Neural cell (in vitro differentiated cells): ENCODE results near the gene FHIT. TPM values are rescaled to one million over a fixed set of nuclear protein-coding genes. Genes with fewer than 3 reads are reported as not detected.
"Not testable (repeated sequence)": the region's sequence is repeated elsewhere in the genome, so short reads cannot be mapped to it uniquely, and the experiment has no call there.

ENCODE experiments used
- H2AFZ ChIP-seq: fragments of 200-600, 300-800 bp; sonication (generic), shearing (Covaris generic); 2 replicates; pipeline ENCODE4 v1.6.0; 2014; ENCODE audit warnings: low read depth, mild to moderate bottlenecking, antibody characterized with exemption, low read length, moderate library complexity
- H3F3A ChIP-seq: fragments of 200-600 bp; shearing (Covaris generic); 2 replicates; pipeline ENCODE4 v1.6.1; 2016; ENCODE audit warnings: mild to moderate bottlenecking, moderate library complexity, mixed read lengths, antibody characterized with exemption, low read length; ENCODE audit not compliant: insufficient read depth, poor library complexity, severe bottlenecking
- H3K27ac ChIP-seq: fragments of 200-600, 300-800 bp; sonication (generic), shearing (Covaris generic); 2 replicates; pipeline ENCODE4 v1.5.1; 2014; ENCODE audit warnings: mild to moderate bottlenecking, low read length, moderate library complexity
- H3K27me3 ChIP-seq: fragments of 300-800, 200-600 bp; sonication (generic), shearing (Covaris generic); 2 replicates; pipeline ENCODE4 v1.6.0; 2014; ENCODE audit warnings: mild to moderate bottlenecking, low read depth, low read length, moderate library complexity; ENCODE audit not compliant: insufficient read depth
- H3K36me3 ChIP-seq: fragments of 300-800, 200-600 bp; sonication (generic), shearing (Covaris generic); 2 replicates; pipeline ENCODE4 v1.5.1; 2014; ENCODE audit warnings: mild to moderate bottlenecking, antibody characterized with exemption, low read length, moderate library complexity; ENCODE audit not compliant: insufficient read depth
- H3K4me2 ChIP-seq: fragments of 300-800, 200-600 bp; sonication (generic), shearing (Covaris generic); 2 replicates; pipeline ENCODE4 v1.6.0; 2014; ENCODE audit warnings: mild to moderate bottlenecking, low read length
- H3K4me3 ChIP-seq: fragments of 300-800, 200-600 bp; sonication (generic), shearing (Covaris generic); 2 replicates; pipeline ENCODE4 v1.5.1; 2014; ENCODE audit warnings: mild to moderate bottlenecking, low read length, moderate library complexity
- H3K79me2 ChIP-seq: fragments of 200-600 bp; shearing (Covaris generic); replicated peaks from 2 replicates; pipeline ENCODE4 v1.6.0; 2014; ENCODE audit warnings: mild to moderate bottlenecking, low read length, moderate library complexity; ENCODE audit not compliant: insufficient read depth
- H3K9ac ChIP-seq: fragments of 300-800, 200-600 bp; sonication (generic), shearing (Covaris generic); 2 replicates; pipeline ENCODE4 v1.6.1; 2016; ENCODE audit warnings: mild to moderate bottlenecking, low read length, mixed read lengths
- H3K9me2 ChIP-seq: fragments of 200-600 bp; shearing (Covaris generic); 2 replicates; pipeline ENCODE4 v1.6.1; 2016; ENCODE audit warnings: mild to moderate bottlenecking, low read length, mixed read lengths; ENCODE audit not compliant: insufficient read depth
- H3K9me3 ChIP-seq: fragments of 200-600, 300-800 bp; sonication (generic), shearing (Covaris generic); 2 replicates; pipeline ENCODE4 v1.6.1; 2016; ENCODE audit warnings: mild to moderate bottlenecking, mixed run types, low read length, moderate library complexity, mixed read lengths
- H4K20me1 ChIP-seq: fragments of 200-600 bp; shearing (Covaris generic); 2 replicates; pipeline ENCODE4 v1.6.1; 2016; ENCODE audit warnings: mild to moderate bottlenecking, mixed run types; ENCODE audit not compliant: insufficient read depth
- CTCF ChIP-seq: fragments of 450-650 bp; IDR thresholded peaks from 2 replicates; pipeline ENCODE4 v1.5.1; 2014; ENCODE audit warnings: antibody characterized with exemption, mild to moderate bottlenecking, moderate library complexity; ENCODE audit not compliant: poor library complexity, severe bottlenecking
- EP300 ChIP-seq: fragments of 450-650 bp; conservative IDR thresholded peaks from 2 replicates; pipeline ENCODE4 v1.6.1; 2014; ENCODE audit warnings: antibody characterized with exemption, mild to moderate bottlenecking, moderate library complexity; ENCODE audit not compliant: poor library complexity, severe bottlenecking
- EZH2 ChIP-seq: fragments of 200-600, 300-800 bp; shearing (Covaris generic), sonication (generic); IDR thresholded peaks from 2 replicates; pipeline ENCODE4 v1.6.1; 2014; ENCODE audit warnings: antibody characterized with exemption, low read length, borderline replicate concordance, mild to moderate bottlenecking; ENCODE audit not compliant: insufficient read depth, poor library complexity, severe bottlenecking
- MXI1 ChIP-seq: fragments of 450-650 bp; conservative IDR thresholded peaks from 2 replicates; pipeline ENCODE4 v1.6.1; 2014; ENCODE audit warnings: antibody characterized with exemption, mild to moderate bottlenecking; ENCODE audit not compliant: poor library complexity, severe bottlenecking
- POLR2AphosphoS5 ChIP-seq: IDR thresholded peaks from 2 replicates; pipeline ENCODE4 v1.6.1; 2012
- RAD21 ChIP-seq: fragments of 450-650 bp; conservative IDR thresholded peaks from 2 replicates; pipeline ENCODE4 v1.6.1; 2014; ENCODE audit warnings: antibody characterized with exemption, mild to moderate bottlenecking, moderate library complexity
- REST ChIP-seq: IDR thresholded peaks from 2 replicates; pipeline ENCODE4 v1.6.1; 2012; ENCODE audit warnings: borderline replicate concordance
- SMC3 ChIP-seq: fragments of 450-650 bp; conservative IDR thresholded peaks from 2 replicates; pipeline ENCODE4 v1.6.1; 2014; ENCODE audit warnings: antibody characterized with exemption, mild to moderate bottlenecking, moderate library complexity; ENCODE audit not compliant: poor library complexity
- TAF1 ChIP-seq: IDR thresholded peaks from 2 replicates; pipeline ENCODE4 v1.6.1; 2012; ENCODE audit warnings: low read depth
- polyA plus RNA-seq: library from polyadenylated mRNA; depleted of rRNA; stranded (reverse); fragments of >200 nt; gene quantifications from 2 replicates; pipeline ENCODE4 v1.2.3, GENCODE V29; 2014

The FHIT gene
- polyA plus RNA-seq, 1 donor from 2014 or later, result not detected

GRCh38 chr3:61066800-61067199, 184.5 kb downstream of the FHIT start:
- Histone ChIP-seq H3K79me2 (no peaks in the 10 kb centered on the region), H4K20me1 (no peaks in the 10 kb centered on the region), H3K9ac (no peak overlapping the region), H3K4me3 (no peak overlapping the region), H3K9me3 (no peaks in the 10 kb centered on the region), H3K27me3 (no peaks in the 10 kb centered on the region), H3K27ac (no peak overlapping the region), H2AFZ (no peak overlapping the region), H3K9me2 (no peaks in the 10 kb centered on the region), H3F3A (no peaks in the 10 kb centered on the region), H3K36me3 (no peaks in the 10 kb centered on the region), H3K4me2 (no peak overlapping the region)
- TF ChIP-seq SMC3 (no peak), EP300 (no peak), MXI1 (no peak), EZH2 (no peak), RAD21 (no peak), CTCF (no peak), POLR2AphosphoS5 (no peak), REST (no peak), TAF1 (no peak)

GRCh38 chr3:61066222-61066621, 185.0 kb downstream of the FHIT start:
- not testable (repeated sequence) for H4K20me1 ChIP-seq, H3K27me3 ChIP-seq, H3K9ac ChIP-seq, H3K4me3 ChIP-seq, H3K27ac ChIP-seq, H2AFZ ChIP-seq, H3F3A ChIP-seq, H3K4me2 ChIP-seq, H3K36me3 ChIP-seq, H3K9me2 ChIP-seq, H3K79me2 ChIP-seq, H3K9me3 ChIP-seq

GRCh38 chr3:61065451-61066011, 185.7 kb downstream of the FHIT start:
- TF ChIP-seq RAD21 (no peak), EP300 (no peak), SMC3 (no peak), REST (no peak), MXI1 (no peak), TAF1 (no peak), POLR2AphosphoS5 (no peak), CTCF (no peak), EZH2 (no peak)
- no peaks in the 10 kb centered on the region for H3K27me3 ChIP-seq

More at GRCh38 chr3:61065451-61066011, 185.7 kb downstream of the FHIT start:
- Histone ChIP-seq H3K9me3 (no peaks in the 10 kb centered on the region), H3K4me2 (no peak overlapping the region), H3K4me3 (no peak overlapping the region), H2AFZ (no peak overlapping the region), H3K9ac (no peak overlapping the region), H3K27ac (no peak overlapping the region), H3K36me3 (no peaks in the 10 kb centered on the region), H3K9me2 (no peaks in the 10 kb centered on the region), H3F3A (no peaks in the 10 kb centered on the region), H4K20me1 (no peaks in the 10 kb centered on the region), H3K79me2 (no peaks in the 10 kb centered on the region)
